HS-27A (cell line): ENCODE data around the gene PDZD2.
"Not testable (repeated sequence)": the region's sequence is repeated elsewhere in the genome, so short reads cannot be mapped to it uniquely, and the experiment has no call there.

Source experiments
- DNase-seq: peaks from one replicate; pipeline ENCODE4 v3.0.0-alpha.2; 2012; ENCODE audit warnings: low read depth, missing footprints

Gene PDZD2

DNA sequence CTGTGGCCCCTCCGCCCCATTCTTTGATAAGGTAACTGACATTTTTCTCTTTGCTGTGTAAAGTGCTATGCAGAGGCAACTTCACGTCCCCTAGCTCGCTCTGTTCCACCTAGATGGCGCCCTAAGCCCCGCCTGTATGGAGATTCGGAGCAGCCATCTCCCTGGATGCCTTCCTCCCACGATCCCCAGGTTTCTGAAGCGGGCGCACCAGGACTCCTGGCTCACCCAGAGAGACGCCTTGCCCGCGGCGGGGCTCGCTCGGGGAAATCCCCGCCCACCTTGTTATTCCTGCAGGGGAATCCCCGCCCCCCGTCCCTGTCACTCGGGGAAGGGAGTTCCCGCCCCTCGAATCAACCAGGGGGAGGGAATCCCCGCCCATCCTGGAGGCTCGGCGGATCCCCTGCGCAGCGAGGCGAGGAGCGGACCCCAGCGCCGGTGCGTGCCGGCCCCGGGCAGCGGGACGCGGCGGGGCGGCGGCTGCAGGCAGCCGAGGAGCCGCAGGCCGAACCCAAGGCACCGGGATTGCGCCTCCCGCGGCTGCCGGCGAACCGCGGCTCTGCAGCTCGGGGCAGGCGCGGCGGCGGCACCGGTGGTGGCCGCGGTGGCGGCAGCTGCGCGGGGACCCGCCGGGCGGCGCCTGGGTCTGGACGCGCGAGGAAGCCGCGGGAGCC is at the start of gene PDZD2:
TSS of gene PDZD2 (plus strand) at position 384 of the 671 bp plus-strand sequence.
- DNase-seq = peak; percentile 9

DNA sequence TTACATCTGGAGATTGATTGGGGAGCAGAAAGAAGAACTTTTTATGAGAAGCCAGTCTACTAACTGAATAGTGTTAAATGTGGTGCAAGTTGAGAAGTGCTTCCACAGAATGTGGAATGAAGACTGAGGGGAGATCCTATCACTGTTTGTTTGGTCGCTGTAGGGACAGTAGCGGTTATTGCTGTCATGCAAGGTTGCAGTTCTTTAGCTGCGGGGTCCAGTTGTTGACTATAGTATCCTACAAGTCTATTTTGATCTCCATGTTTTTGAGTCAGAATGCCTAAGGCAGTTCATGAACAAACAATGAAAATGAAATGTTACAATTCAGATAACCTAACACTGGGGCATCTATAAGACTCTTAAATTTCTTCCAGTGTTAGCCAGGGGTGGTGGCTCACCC is 45.3 kb upstream of the PDZD2 start:
- no peak for DNase-seq

- no peak for DNase-seq
Measured at GRCh38 chr5:31596354-31596753, 42.6 kb upstream of the PDZD2 start.

DNA sequence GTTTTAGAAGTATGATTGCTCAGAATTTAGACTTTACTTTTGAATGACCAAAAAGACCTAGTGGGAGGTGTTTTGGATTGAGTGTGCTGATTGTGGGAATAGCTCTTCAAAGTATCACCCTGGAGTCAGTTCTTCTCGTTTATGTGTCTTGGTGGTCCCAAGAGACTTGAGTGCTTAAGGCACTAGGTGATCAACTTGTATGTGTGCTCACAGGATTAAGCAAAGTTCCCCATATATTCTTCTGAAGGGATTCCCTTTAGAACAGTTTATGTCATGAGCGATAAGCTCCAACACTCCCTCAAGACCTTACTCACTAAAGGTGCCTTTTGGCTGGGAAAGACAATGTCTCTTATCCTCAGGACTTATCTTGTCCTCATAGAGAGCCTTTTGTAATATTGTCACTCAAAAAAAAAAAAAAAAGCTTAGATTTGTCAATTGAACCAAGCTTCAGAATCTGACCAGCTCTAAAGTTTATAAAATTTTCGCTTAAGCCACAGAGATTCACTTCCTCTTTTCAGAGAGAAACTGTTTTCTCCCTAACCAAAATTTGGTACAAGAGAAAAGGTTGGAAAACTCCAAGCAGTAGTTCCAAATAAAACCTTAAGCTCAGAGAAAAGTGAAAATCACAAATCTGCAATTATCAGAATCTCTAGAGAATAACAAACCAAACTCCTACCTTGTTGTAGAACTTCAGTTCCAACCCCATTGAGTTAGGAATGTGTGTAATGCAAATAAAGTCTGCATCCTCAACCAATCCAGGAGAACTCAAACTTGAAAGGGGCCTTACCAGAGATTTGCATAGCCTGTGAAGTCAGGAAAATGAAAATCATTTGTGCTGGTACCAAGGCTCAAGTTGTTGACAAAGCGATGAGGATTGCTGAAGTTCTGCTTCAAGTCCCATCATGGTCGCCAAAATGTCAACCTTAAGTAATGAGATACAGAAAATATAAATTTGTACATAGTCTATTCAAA is 40.0 kb upstream of the PDZD2 start:
- DNase-seq = no peak

DNA sequence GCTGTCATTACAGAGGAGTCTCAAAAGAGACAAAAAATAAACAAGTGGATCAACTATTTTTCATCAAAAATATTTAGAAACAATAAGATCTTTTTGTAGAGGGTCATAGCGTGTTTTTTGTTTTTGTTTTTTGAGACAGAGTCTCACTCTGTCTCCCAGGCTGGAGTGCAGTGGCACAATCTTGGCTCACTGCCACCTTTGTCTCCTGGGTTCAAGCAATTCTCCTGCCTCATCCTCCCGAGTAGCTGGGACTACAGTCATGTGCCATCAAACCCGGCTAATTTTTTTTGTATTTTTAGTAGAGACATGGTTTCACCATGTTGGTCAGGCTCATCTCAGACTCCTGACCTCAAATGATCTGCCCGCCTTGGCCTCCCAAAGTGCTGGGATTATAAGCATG is 36.6 kb upstream of the PDZD2 start:
- DNase-seq = not testable (repeated sequence)

DNA sequence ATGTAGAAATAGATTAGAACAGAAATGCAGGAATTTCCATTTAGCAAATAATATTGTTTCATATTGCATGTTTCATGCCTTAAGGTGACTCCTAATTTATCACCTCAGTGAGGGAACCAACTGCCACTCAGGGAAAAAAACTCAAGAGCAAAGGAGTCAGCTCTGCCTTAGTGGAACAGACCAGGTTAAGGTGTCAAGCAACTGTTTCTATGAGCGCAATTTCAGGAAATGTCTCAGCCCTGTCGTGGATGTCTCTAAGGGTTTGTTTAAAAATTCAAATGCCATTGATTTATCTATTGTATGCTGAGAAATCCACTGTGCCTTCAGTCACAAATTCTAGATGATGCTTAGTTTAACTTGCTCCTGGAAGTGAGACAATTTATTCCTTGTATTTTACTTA is 34.7 kb upstream of the PDZD2 start:
- DNase-seq = no peak

GRCh38 chr5:31604644-31605043 is 34.3 kb upstream of the PDZD2 start:
- no peak for DNase-seq

DNA sequence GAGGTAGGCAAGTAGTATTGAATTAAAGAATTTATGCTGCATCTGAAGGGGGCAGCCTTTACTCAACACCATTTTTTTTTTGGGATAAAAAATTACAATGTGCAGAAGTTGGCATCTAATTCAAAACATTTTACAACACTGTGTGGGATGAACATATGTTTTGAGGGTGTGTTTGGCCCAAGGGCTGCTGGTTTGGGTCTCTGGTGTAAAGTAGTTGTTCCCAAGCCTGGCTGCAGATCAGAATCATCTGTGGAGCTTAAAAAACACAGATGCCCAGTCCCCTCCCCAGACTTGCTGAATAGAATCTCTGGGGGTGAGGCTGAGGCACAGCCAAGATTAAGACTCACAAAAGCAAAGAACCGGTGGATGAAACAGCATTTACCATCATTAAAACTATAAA is 33.0 kb upstream of the PDZD2 start:
- DNase-seq = no peak

DNA sequence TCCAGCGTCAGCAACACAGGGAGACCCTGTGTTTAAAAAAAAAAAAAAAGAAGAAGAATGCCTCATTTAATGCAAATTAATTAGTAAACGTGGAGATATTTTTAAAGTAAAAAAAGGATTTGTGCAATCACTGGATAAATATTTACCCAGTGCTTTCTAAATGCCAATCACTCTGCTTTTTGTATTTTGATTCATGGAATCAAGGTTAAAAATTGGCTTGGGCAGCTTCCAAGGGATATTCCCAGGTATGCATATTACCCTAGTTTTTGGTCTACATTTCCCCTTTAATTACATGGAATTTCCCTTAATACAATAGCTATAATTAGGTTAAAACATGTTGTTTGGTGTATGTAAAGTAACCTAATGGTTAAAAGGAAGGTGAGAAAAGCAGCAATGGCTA is 31.4 kb upstream of the PDZD2 start:
- DNase-seq = no peak

- no peak for DNase-seq
Measured at GRCh38 chr5:31611002-31611401, 27.9 kb upstream of the PDZD2 start.

GRCh38 chr5:31613651-31614050 is 25.3 kb upstream of the PDZD2 start:
- DNase-seq = no peak

DNA sequence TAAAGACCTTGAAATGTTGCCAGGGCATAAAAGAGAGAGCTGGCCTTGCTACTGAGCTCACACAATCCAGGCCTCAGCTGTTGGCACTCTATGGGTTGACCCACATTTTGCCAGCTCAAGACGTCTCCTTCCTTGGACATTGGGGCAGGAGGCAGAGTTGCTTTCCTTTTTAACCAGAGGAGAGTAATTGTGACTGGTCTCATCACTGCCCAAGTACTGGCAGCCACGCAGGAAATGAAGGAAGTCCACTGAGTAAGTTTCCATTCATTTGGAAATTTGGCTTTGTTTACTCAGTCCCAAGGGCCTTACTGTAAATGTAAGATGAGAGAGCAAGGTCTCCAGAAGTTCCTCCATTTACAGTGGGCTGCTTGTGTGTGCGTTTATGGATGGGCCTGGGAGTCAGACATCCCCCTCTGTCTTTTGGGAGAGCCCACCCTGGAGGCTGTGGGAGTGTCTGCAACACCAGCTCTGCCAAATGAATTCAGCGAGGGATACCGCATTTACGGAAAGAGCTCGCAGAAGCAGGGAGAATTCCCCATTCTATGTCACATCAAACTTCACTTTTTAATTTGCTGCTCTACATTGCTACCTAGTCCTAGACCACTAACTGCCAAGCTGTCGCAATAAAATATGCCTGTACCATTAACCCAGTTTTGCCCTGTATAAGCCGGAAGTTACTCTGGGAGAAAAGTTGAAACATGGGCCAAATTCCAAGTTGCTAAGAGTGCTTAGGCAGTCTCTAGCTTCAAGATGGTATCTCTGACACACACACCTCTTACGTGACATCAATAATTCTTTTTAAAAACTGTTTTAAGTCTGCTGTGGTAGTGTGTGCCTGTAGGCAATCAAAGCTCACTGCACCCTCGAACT is 24.5 kb upstream of the PDZD2 start:
- no peak for DNase-seq

DNA sequence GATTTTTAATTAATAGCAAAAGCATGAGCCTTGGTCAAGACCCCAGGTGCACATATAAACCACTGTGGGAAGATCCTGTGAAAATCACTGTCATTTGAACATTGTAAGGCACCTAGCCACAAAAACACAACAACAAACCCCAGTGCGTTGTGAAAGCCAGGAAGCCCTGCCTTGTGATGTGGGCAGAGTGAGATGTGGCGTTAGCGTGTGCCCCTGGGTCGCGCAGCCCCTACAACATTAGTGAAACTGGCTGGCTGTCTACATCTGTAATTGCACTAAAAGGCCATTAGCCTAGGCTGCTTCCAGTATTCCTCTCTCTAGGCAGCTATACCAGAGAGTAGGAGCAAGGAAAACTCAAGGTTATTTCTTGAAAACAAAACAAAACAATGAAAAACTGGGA is 21.1 kb upstream of the PDZD2 start:
- no peak for DNase-seq

DNA sequence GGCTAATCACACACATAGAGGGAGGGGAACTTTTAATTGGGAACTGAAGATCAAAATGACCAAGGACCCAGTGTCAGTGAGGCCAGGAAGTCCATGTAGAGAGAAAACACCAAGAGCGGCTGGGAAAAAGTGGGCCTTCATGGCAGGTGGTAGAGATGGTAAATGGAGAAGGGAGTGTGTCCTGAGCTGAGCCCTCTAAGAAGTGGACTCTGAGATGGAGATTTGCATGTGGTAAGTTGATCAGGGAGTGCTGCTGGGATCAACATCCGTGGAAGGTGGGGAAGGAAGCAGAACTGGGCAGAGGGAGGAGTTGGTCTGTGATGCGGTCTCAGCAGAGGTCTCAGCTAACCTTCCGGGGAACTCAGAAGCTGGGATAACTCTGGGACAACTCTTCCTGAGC is 18.9 kb upstream of the PDZD2 start:
- no peak for DNase-seq

DNA sequence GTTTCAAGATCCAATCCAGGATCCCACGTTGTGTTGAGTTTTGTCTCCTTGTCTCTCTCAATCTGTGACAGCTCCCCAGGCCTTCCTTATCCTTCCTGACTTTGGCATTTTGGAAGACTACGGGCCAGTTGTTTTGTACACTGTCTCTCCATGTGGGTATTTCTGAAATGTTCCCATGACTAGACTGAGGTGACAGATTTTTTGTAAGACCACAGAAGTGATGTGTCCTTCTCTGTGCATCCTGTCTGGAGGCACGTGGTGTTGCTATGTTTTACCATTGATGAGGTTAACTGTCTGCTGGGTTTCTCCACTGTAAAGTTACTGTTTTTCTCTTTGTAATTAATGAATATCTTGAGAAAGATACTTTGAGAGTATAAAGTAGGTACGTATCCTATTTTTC is 15.7 kb upstream of the PDZD2 start:
- DNase-seq = no peak

GRCh38 chr5:31625394-31625793 is 13.5 kb upstream of the PDZD2 start:
- DNase-seq = no peak

DNA sequence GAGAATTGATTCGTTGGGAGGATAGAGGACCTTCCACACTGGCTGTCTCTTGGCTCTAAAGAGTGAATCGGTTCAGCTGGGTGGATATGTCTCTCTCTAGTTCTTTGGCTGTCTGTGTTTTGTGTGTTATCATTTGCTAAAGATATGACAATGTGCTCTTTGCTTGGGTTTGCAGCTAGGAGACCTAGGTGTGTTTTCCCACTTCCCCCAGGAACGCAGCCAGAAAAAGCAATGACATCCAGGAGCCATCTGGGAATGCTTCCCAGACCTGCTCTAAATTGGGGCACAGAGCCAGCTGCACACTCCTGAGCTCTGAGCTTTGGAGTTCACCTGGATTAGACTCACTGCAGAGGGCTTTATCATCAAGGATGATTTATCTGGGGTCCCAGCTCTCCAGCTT is 12.8 kb upstream of the PDZD2 start:
- no peak for DNase-seq

- DNase-seq = no peak
Measured at GRCh38 chr5:31626604-31627234, 12.2 kb upstream of the PDZD2 start.

DNA sequence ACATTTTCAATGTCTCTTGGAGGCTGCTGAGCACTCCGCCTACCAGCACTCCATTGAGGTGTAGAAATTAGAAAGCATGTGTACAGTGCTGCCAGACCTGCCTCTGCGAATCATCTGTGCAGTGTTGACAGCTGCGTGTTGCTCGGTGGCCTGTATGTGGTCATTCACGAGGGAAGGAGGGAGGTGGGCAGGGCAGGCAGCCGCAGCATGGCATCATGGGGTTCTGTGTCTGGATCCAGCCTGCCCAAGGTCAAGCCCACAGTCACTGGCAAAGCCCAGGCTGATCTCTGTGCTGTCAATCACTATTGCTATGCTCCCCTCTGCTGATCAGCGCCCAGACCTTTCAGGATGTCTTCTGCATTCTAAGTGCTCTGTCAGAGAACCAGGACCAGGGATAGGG is 8.0 kb upstream of the PDZD2 start:
- DNase-seq = no peak

GRCh38 chr5:31632460-31632859 is 6.5 kb upstream of the PDZD2 start:
- DNase-seq = no peak

GRCh38 chr5:31635446-31635845 is 3.5 kb upstream of the PDZD2 start:
- DNase-seq = no peak

- DNase-seq = no peak
Measured at GRCh38 chr5:31637851-31638250, 1.1 kb upstream of the PDZD2 start.
